AG09319 (cell line): ENCODE results near the gene ZNF433.
"Not testable (repeated sequence)": the region's sequence is repeated elsewhere in the genome, so short reads cannot be mapped to it uniquely, and the experiment has no call there.

Experiments used
- DNase-seq: peaks from one replicate; pipeline ENCODE4 v3.0.0-alpha.2; 2010; ENCODE audit warnings: low read depth; ENCODE audit errors: extremely low read depth
- CTCF ChIP-seq: IDR thresholded peaks from 2 replicates; pipeline ENCODE4 v1.5.1; 2011; ENCODE audit warnings: low read depth, mild to moderate bottlenecking, inconsistent platforms, low read length, moderate library complexity

The ZNF433 gene

DNA sequence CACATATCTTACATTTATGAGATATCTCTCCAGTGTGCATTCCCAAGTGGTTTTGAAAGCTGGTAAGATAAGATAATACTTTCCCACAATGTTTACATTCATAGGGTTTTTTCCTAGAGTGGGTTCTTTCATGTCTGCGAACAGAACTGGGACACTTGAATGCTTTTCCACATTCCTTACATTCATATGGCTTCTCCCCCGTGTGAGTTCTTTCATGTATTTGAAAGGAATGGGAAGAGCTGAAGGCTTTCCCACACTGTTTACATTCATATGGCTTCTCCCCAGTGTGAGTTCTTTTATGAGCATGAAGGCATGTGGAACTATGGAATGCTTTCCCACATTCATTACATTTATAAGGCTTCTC lies 19.7 kb downstream of the ZNF433 start:
- DNase-seq = no peak

GRCh38 chr19:12015015-12015752 lies 20.3 kb downstream of the ZNF433 start:
- DNase-seq = no peak
- TF ChIP-seq CTCF = no peak

More for the DNA sequence above, 19.7 kb downstream of the ZNF433 start:
- no peak for TF ChIP-seq CTCF

GRCh38 chr19:12000152-12000981 lies 35.1 kb downstream of the ZNF433 start:
- no peak for TF ChIP-seq CTCF
- DNase-seq = no peak

DNA sequence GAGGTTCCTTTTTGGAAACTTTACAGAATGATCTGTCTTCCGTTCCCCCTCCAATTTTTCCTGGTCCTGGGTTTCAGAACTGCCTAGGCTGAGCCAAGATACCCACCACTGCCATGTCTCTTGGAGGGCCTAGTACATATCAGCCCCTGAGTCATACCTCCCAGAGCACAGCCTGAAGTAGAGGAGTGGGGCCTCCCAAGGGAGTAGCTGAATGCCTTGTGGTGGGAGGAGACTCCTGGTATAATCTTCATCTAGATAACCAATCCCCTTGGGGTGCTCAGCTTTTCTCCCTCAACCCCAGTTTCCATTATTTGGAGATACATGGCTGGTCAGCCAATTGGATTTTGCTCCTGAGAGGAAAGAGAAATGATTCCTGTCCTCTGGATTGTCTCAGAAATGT lies 40.3 kb downstream of the ZNF433 start:
- no peak for DNase-seq
- no peak for TF ChIP-seq CTCF

DNA sequence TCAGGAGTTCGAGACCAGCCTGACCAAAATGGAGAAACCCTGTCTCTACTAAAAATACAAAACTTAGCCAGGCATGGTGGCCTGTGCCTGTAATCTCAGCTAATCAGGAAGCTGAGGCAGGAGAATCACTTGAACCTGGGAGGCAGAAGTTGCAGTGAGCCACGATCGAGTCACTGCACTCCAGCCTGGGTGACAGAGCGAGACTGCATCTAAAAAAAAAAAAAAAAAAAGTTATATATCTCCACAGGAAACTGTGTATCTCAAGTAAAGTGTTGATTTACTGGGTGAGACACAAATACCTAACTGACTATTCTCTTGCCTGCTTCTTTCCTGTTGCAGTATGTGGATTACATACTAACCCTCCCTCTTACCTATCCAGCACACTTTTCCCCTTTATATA lies 43.6 kb downstream of the ZNF433 start:
- not testable (repeated sequence) for DNase-seq

- DNase-seq = no peak
- no peak for TF ChIP-seq CTCF
Observed at GRCh38 chr19:11989112-11989456, 46.4 kb downstream of the ZNF433 start.

GRCh38 chr19:11987405-11988281 lies 47.8 kb downstream of the ZNF433 start:
- TF ChIP-seq CTCF = no peak
- DNase-seq = peak; percentile 79
